ENCODE results near the gene PARM1. TPM values are rescaled to one million over a fixed set of nuclear protein-coding genes. Genes with fewer than 3 reads are reported as not detected.

Gene PARM1
- total and polyA plus RNA-seq, 2 donors (not counting 1 experiment from before 2014, with no cell fraction given) = 0.30 to 2.0 TPM

DNA sequence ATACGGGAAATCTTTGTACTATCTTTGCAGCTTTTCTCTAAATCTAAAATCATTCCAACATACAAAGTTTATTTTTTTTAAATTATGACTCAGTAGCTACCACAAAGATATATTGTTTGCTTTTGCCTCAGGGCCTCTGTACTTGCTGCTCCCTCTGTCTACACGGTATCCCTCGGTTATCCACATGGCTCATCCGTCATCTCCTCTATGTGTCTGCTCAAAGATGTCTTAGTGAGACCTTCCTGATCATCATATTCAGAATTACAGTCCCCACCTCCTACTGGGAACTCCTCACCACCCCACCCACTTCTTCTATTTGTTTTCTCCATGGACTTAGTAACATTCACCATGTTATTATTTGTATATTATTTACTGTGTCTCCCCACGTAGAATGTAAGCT is 107.8 kb downstream of the PARM1 start:
- no peaks in the 10 kb centered on the region for H3K9me3 ChIP-seq (ENCODE audit: control insufficient read depth, insufficient read depth, low read depth, low read length)
- no peak overlapping the region for H3K27ac ChIP-seq (ENCODE audit: insufficient read depth, low read length)
- H3K79me2 ChIP-seq (ENCODE audit: control insufficient read depth, insufficient read depth, low read length) = no peaks in the 10 kb centered on the region
- no peaks in the 10 kb centered on the region for H4K20me1 ChIP-seq (ENCODE audit: control insufficient read depth, extremely low read depth, insufficient read depth, low read length)
- H3K4me2 ChIP-seq (ENCODE audit: extremely low read depth, insufficient read depth, low read length) = no peak overlapping the region
- H3K27me3 ChIP-seq (ENCODE audit: control insufficient read depth, insufficient read depth, low read length) = no peaks in the 10 kb centered on the region
- H3K36me3 ChIP-seq (ENCODE audit: control insufficient read depth, insufficient read depth, low read length) = no peaks in the 10 kb centered on the region
- no peak overlapping the region for H3K4me3 ChIP-seq (replicated peaks in 1 of 4; ENCODE audit: control extremely low read depth in 1 of 4, insufficient read depth in 1 of 4, low read depth in 3 of 4, low read length in 4 of 4)
- H3K4me1 ChIP-seq (ENCODE audit: control insufficient read depth, extremely low read depth, insufficient read depth, low read length) = no peaks in the 10 kb centered on the region
- H3K9ac ChIP-seq (ENCODE audit: insufficient read depth, low read length) = no peak overlapping the region
- H2AFZ ChIP-seq (ENCODE audit: low read length) = no peak overlapping the region
- no peak for DNase-seq (ENCODE audit: low read depth in 2 of 2)
- TF ChIP-seq, protein P1, sequence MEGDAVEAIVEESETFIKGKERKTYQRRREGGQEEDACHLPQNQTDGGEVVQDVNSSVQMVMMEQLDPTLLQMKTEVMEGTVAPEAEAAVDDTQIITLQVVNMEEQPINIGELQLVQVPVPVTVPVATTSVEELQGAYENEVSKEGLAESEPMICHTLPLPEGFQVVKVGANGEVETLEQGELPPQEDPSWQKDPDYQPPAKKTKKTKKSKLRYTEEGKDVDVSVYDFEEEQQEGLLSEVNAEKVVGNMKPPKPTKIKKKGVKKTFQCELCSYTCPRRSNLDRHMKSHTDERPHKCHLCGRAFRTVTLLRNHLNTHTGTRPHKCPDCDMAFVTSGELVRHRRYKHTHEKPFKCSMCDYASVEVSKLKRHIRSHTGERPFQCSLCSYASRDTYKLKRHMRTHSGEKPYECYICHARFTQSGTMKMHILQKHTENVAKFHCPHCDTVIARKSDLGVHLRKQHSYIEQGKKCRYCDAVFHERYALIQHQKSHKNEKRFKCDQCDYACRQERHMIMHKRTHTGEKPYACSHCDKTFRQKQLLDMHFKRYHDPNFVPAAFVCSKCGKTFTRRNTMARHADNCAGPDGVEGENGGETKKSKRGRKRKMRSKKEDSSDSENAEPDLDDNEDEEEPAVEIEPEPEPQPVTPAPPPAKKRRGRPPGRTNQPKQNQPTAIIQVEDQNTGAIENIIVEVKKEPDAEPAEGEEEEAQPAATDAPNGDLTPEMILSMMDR (conservative IDR thresholded peaks at IDR 0.05 in 1 of 2, IDR thresholded peaks at IDR 0.05 in 1 of 2; ENCODE audit: low read depth in 1 of 2, low read length in 2 of 2) = no peak
- no peak for TF ChIP-seq EZH2 (IDR thresholded peaks at IDR 0.05; ENCODE audit: low read length, missing control alignments)

DNA sequence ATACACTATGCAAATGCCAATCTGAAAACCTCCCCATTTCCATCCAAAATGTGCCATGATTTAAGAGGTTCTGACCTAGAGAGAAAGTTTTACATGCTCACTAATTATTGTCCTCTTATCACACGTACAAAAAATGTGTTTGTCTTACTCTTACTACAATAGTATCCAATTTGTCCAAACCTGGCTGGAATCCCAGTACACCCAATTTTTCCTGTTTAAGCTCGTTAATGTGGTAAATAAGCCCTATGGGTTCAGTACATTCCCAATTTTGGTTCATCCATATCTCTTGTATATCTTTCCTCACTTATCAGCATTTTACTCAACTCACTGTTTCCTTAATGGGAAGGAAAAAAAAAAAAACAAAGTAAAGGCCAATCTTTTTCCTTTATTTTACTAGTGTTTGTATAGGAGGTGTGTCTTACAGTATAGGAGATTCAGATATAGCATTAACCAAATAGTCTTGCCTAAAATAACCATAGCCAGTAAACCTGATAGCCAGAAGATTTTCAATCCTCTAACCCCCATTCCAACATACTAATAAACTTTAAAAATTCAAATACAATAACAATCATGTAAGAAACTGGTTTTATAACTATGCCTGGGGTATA is 109.8 kb downstream of the PARM1 start:
- Histone ChIP-seq H4K20me1 (ENCODE audit: control insufficient read depth, extremely low read depth, insufficient read depth, low read length) (no peaks in the 10 kb centered on the region), H3K9ac (ENCODE audit: insufficient read depth, low read length) (no peak overlapping the region), H3K4me2 (ENCODE audit: extremely low read depth, insufficient read depth, low read length) (no peak overlapping the region), H3K27me3 (ENCODE audit: control insufficient read depth, insufficient read depth, low read length) (no peaks in the 10 kb centered on the region), H3K4me3 (replicated peaks in 1 of 4; ENCODE audit: control extremely low read depth in 1 of 4, insufficient read depth in 1 of 4, low read depth in 3 of 4, low read length in 4 of 4) (no peak overlapping the region), H3K79me2 (ENCODE audit: control insufficient read depth, insufficient read depth, low read length) (no peaks in the 10 kb centered on the region), H3K27ac (ENCODE audit: insufficient read depth, low read length) (no peak overlapping the region), H3K9me3 (ENCODE audit: control insufficient read depth, insufficient read depth, low read depth, low read length) (no peaks in the 10 kb centered on the region), H3K4me1 (ENCODE audit: control insufficient read depth, extremely low read depth, insufficient read depth, low read length) (no peaks in the 10 kb centered on the region), H2AFZ (ENCODE audit: low read length) (no peak overlapping the region), H3K36me3 (ENCODE audit: control insufficient read depth, insufficient read depth, low read length) (no peaks in the 10 kb centered on the region)
- DNase-seq (ENCODE audit: low read depth in 2 of 2) = no peak
- no peak for TF ChIP-seq EZH2 (IDR thresholded peaks at IDR 0.05; ENCODE audit: low read length, missing control alignments)
- TF ChIP-seq, protein P1 (conservative IDR thresholded peaks at IDR 0.05 in 1 of 2, IDR thresholded peaks at IDR 0.05 in 1 of 2; ENCODE audit: low read depth in 1 of 2, low read length in 2 of 2) = no peak

DNA sequence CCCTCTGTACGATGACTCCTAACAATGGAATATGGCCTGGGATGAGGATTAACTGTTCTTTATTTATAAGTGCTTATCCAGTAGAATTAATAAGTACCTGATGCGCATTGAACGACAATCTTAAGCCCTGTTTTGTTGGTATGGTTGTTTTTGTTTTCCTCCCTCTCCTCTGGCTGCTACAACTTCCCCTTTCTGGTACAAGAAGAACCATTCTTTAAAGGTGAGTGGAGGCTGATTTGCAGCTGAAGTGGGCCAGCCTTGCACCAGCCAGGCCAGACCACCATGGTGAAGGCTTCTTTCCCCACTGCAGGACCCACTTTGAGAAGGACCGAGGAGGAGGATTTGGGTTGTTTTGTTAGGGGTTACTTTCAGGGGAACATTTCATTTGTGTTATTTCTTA is 113.3 kb downstream of the PARM1 start:
- no peaks in the 10 kb centered on the region for H3K79me2 ChIP-seq (ENCODE audit: control insufficient read depth, insufficient read depth, low read length)
- H3K27ac ChIP-seq (ENCODE audit: insufficient read depth, low read length) = no peak overlapping the region
- no peaks in the 10 kb centered on the region for H3K36me3 ChIP-seq (ENCODE audit: control insufficient read depth, insufficient read depth, low read length)
- H4K20me1 ChIP-seq (ENCODE audit: control insufficient read depth, extremely low read depth, insufficient read depth, low read length) = no peaks in the 10 kb centered on the region
- TF ChIP-seq, protein P1 (conservative IDR thresholded peaks at IDR 0.05 in 1 of 2, IDR thresholded peaks at IDR 0.05 in 1 of 2; ENCODE audit: low read depth in 1 of 2, low read length in 2 of 2) = no peak
- TF ChIP-seq EZH2 (IDR thresholded peaks at IDR 0.05; ENCODE audit: low read length, missing control alignments) = no peak
- H3K9me3 ChIP-seq (ENCODE audit: control insufficient read depth, insufficient read depth, low read depth, low read length) = no peaks in the 10 kb centered on the region
- no peak overlapping the region for H2AFZ ChIP-seq (ENCODE audit: low read length)
- H3K27me3 ChIP-seq (ENCODE audit: control insufficient read depth, insufficient read depth, low read length) = no peaks in the 10 kb centered on the region
- no peak overlapping the region for H3K4me2 ChIP-seq (ENCODE audit: extremely low read depth, insufficient read depth, low read length)
- H3K4me1 ChIP-seq (ENCODE audit: control insufficient read depth, extremely low read depth, insufficient read depth, low read length) = no peaks in the 10 kb centered on the region
- DNase-seq (ENCODE audit: low read depth in 2 of 2) = no peak
- no peak overlapping the region for H3K9ac ChIP-seq (ENCODE audit: insufficient read depth, low read length)
- no peak overlapping the region for H3K4me3 ChIP-seq (replicated peaks in 1 of 4; ENCODE audit: control extremely low read depth in 1 of 4, insufficient read depth in 1 of 4, low read depth in 3 of 4, low read length in 4 of 4)
